Nephron progenitor cell (in vitro differentiated cells): ENCODE results near the gene PARN.

Source experiments
- DNase-seq: peaks from one replicate; pipeline ENCODE4 v3.0.0; 2021
- H3K27ac Mint-ChIP-seq: 2 replicates; pipeline ENCODE4 v1.8.0; 2021; ENCODE audit warnings: mild to moderate bottlenecking, moderate library complexity, mixed read lengths
- H3K27me3 Mint-ChIP-seq: 2 replicates; pipeline ENCODE4 v1.8.0; 2021; ENCODE audit warnings: mild to moderate bottlenecking, low read depth, mixed read lengths; ENCODE audit not compliant: poor library complexity
- H3K36me3 Mint-ChIP-seq: 2 replicates; pipeline ENCODE4 v1.8.0; 2021; ENCODE audit warnings: low read depth, mixed read lengths
- H3K4me1 Mint-ChIP-seq: 2 replicates; pipeline ENCODE4 v1.8.0; 2021; ENCODE audit warnings: mixed read lengths
- H3K4me3 Mint-ChIP-seq: 2 replicates; pipeline ENCODE4 v1.8.0; 2021; ENCODE audit warnings: mild to moderate bottlenecking, moderate library complexity, mixed read lengths
- H3K9me3 Mint-ChIP-seq: 2 replicates; pipeline ENCODE4 v1.8.0; 2021; ENCODE audit warnings: mild to moderate bottlenecking, moderate library complexity, mixed read lengths
- CTCF ChIP-seq: fragments of 200-600 bp; sonication (generic); IDR thresholded peaks from 2 replicates; pipeline ENCODE4 v1.5.0; 2021; ENCODE audit warnings: antibody characterized with exemption

Gene PARN

DNA sequence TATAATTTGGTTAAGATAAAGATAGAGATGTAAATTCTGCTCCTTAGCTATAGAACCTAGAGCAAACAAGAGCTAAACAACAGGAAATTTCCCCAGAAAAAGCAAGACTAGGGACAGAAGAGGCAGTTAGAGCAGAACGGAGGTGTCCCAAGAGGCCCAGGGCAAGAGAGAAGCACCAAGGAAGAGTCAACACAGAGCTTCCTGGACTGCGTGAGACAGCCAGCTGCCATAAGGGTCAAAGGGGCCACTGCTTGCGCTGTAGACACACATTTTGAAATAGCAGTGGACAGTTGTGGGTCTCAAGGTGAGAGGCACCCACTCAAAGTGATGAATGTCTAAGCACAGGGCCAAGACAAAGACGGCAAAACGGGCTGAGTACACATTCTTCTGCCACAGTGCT, 156.6 kb downstream of the PARN start:
- Mint-ChIP-seq H3K36me3 (peaks cover 22% of the 10 kb centered on the region), H3K4me3 (no peak overlapping the region), H3K27ac (no peak overlapping the region), H3K9me3 (peaks cover 13% of the 10 kb centered on the region), H3K27me3 (no peaks in the 10 kb centered on the region), H3K4me1 (peaks cover 11% of the 10 kb centered on the region)
- no peak for DNase-seq
- no peak for TF ChIP-seq CTCF

DNA sequence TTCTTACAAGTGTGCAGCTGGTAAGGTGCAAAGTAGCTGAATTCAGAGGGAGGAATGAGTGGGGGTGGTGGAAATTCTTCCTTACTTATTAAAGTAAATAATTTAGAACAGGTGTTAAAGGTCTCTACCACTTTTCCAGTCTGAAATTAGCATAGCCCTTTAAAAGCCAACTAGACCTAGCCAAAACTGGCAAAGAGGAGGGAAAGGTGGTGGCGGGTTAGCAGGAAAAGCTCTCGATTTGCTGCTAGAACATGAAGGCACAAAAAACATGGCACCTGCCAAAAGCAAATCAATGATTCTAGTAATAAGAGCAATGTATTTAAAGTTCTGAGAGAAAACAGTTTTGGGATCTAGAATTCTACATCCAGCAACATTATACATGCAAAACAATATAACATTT, 157.7 kb downstream of the PARN start:
- Mint-ChIP-seq H3K27me3 (no peaks in the 10 kb centered on the region), H3K9me3 (peaks cover 6% of the 10 kb centered on the region), H3K4me1 (peaks cover 11% of the 10 kb centered on the region), H3K36me3 (peaks cover 14% of the 10 kb centered on the region), H3K4me3 (no peak overlapping the region), H3K27ac (no peak overlapping the region)
- DNase-seq = no peak
- TF ChIP-seq CTCF = no peak

GRCh38 chr16:14470788-14471187, 159.3 kb downstream of the PARN start:
- TF ChIP-seq CTCF = no peak
- H3K4me3 Mint-ChIP-seq = no peak overlapping the region
- no peak for DNase-seq
- H3K9me3 Mint-ChIP-seq = no peaks in the 10 kb centered on the region
- no peaks in the 10 kb centered on the region for H3K27me3 Mint-ChIP-seq
- peaks cover 4% of the 10 kb centered on the region for H3K36me3 Mint-ChIP-seq
- no peak overlapping the region for H3K27ac Mint-ChIP-seq
- peaks cover 11% of the 10 kb centered on the region for H3K4me1 Mint-ChIP-seq

GRCh38 chr16:14465799-14466198, 164.3 kb downstream of the PARN start:
- H3K27ac Mint-ChIP-seq = no peak overlapping the region
- TF ChIP-seq CTCF = no peak
- no peaks in the 10 kb centered on the region for H3K4me1 Mint-ChIP-seq
- no peaks in the 10 kb centered on the region for H3K27me3 Mint-ChIP-seq
- peaks cover 25% of the 10 kb centered on the region for H3K9me3 Mint-ChIP-seq
- H3K36me3 Mint-ChIP-seq = peaks cover 40% of the 10 kb centered on the region
- no peak for DNase-seq
- H3K4me3 Mint-ChIP-seq = no peak overlapping the region

DNA sequence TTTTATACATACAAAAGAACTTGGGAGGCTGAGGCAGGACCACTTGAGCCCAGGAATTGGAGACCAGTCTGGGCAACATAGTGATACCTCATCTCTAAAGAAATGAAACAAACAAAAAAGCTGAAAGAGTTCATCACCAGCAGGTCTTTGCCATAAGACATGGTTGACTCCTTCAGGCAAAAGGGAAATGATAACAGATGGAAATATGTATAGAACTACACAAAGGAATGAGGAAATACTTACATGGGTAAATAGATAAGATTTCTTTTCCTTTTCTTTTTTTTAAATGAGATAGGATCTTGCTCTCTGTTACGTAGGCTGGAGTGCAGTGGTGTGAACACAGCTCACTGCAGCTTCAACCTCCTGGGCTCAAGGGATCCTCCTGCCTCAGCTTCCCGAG, 165.3 kb downstream of the PARN start:
- H3K4me1 Mint-ChIP-seq = no peaks in the 10 kb centered on the region
- H3K4me3 Mint-ChIP-seq = no peak overlapping the region
- TF ChIP-seq CTCF = no peak
- H3K27ac Mint-ChIP-seq = no peak overlapping the region
- H3K27me3 Mint-ChIP-seq = peaks cover 3% of the 10 kb centered on the region
- no peak for DNase-seq
- H3K9me3 Mint-ChIP-seq = peaks cover 25% of the 10 kb centered on the region
- peaks cover 44% of the 10 kb centered on the region for H3K36me3 Mint-ChIP-seq

DNA sequence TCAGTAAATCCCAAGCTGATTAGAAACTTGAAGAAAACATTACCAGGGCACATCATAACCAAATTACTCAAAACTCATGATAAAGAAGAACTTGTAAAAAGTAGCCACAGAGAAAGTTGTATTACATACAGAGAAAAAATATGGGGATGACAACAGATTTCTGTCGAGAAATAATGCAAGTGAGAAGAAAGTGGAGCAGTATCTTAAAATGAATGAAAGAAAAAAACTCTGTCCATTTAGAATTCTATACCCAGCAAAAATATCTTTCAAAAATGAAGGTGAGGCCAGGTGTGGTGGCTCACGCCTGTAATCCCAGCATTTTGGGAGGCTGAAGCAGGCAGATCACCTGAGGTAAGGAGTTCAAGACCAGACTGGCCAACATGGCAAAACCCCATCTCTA, 165.9 kb downstream of the PARN start:
- peaks cover 25% of the 10 kb centered on the region for H3K9me3 Mint-ChIP-seq
- no peak for TF ChIP-seq CTCF
- H3K27ac Mint-ChIP-seq = no peak overlapping the region
- H3K36me3 Mint-ChIP-seq = peaks cover 44% of the 10 kb centered on the region
- no peak overlapping the region for H3K4me3 Mint-ChIP-seq
- no peak for DNase-seq
- peaks cover 3% of the 10 kb centered on the region for H3K27me3 Mint-ChIP-seq
- H3K4me1 Mint-ChIP-seq = no peaks in the 10 kb centered on the region
